ENCODE data around the gene SHISA9.

SHISA9 gene

DNA sequence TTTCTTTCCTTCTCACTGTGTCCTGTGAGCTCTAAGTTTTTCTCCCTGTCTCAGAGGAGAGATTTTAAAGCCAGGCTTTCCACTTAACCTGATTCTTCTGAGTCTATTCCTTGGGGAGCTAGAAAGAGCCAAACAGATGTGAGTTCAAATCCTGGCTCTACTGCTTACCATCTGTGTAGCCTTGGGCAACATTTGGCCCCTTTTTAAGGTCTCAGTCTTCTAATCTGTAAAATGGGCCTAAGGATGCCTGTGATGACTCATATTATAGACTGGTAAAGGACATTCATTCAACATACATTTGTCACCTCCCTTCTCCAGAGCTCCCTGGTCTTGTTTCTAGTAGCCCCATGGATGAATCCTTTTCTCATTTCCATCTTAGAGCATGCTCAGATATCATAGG, 304.0 kb downstream of the SHISA9 start:
- no peak for DNase-seq

DNA sequence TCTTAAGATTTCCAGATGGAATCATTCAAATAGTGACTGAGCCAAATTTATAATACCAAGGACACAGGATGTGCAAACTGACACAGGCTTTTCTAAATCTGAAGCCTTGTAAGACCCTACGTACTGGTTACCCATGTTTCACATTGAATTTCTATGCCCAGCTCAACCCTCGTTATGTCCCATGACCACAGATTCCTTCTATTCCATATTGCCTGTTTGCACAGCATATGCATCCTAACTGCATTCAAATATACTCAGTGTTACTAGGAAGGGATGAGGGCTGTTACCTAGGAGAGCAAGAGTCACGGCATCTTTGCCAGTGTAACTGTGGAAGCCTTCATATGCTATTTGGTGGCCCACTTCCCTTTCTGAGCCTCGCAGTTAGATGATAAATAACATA, 305.2 kb downstream of the SHISA9 start:
- DNase-seq = no peak

DNA sequence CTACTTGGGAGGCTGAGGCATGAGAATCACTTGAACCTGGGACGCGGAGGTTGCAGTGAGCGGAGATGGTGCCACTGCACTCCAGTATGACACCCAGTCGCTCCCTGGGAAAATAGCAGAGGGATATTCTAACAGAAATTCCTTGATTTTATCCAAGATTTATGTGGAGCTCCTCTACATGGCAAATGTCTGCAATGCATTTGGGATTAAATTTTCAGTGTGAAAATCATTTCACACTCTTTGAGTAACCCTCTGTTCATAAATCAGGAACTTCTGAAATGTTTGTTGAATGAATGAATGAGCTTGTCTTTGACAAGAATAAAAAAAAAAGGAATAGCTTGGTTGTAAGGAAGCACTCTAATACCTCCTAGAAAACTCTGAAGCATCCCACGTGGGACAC, 305.8 kb downstream of the SHISA9 start:
- DNase-seq = no peak

DNA sequence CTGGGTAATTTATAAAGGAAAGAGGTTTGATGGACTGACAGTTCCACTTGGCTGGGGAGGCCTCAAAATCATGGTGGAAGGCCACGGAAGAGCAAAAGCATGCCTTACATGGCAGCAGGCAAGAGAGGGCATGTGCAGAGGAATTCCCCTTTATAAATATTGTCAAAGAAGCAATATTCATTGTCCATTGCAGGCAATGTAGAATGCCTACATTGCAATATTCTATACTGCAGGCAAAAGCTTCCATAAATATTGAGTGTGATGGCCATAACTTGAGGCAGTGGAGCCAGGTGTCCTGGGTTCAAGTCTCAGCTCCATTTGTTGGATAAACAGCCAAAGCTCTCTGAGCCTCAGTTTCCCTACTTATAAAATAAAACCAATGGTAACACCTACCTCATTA, 322.3 kb downstream of the SHISA9 start:
- DNase-seq = no peak

DNA sequence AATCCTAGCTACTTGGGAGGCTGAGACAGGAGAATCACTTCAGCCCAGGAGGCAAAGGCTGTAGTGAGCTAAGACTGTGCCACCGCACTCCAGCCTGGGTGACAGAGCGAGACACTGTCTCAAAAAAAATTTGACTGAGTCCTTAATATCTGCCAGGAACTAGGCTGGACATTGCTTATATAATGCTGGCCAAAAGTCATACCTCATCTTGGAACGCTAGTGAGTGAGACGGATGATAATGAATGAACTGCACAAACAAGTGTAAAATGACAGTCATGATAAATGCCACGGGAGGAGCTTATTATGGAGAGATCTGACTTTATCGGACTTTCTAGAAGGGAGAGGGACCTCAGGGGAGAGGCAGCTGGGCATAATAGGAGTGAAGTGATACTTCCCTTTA, 327.6 kb downstream of the SHISA9 start:
- DNase-seq = no peak

DNA sequence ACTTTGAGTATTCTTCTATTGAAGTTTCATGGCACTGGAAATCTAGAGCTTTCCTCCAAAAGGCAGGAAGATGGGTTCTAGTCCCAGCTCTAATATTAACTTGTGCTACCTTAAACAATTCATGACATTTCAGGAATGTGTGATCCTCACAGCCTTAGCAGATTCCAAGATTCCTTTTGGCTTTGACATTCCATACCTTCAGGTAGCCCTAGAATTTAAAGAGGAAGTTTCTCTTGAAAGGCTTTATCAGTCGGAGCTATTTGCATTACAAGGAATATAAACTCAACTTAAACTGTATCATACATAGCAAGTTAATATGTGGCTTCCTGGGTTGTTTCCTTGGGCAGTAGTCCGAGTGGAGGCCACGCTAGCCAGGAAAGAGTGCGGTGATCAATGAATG, 330.0 kb downstream of the SHISA9 start:
- no peak for DNase-seq

DNA sequence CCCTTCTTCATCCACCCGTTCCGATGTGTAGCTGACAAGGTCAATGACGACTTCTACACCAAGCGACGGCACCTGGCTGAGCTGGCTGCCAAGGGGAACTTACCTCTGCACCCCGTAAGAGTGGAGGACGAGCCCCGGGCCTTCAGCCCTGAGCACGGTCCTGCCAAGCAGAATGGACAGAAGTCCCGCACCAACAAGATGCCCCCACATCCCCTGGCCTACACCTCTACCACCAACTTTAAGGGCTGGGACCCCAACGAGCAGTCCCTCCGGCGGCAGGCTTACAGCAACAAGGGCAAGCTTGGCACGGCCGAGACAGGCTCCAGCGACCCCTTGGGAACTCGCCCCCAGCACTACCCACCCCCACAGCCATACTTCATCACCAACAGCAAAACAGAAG, 333.6 kb downstream of the SHISA9 start:
- DNase-seq = no peak

DNA sequence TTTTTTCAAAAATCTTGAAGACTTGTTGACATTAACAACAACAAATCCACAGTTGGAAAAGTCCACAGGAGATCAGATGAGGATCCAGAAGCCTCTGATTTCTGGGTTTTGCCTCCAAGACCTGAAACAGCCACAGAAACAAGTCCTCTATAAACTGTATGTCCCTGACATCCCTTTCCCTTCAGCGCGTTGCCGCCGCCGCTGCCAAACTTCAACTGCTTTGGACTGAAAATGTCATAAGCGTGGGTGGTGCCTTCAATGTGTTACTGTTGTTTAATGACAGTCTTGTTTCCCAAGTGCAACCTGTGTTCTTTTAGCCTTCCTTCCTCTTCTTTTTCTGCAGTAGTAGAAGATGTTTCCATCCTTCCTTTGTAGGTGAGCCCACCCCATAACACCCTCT, 334.9 kb downstream of the SHISA9 start:
- DNase-seq = no peak

DNA sequence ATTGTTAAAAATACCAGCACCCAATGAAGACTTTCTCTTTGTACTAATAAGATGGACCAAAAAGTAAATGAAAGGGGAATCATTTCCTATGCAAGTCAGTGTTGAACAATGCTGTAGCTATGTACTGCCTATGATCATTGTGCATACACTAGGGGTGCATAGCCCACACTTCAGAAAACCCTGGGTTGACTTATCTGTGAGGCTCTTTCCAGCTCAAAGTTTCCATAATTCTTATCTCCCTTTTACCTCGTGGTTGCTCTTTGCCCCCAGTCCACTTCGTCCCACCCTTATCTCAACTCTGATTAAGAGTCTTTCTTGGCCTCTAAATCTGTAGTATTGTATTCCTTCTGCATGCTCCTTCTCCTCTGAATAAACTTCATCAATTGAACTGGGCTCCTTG, 336.8 kb downstream of the SHISA9 start:
- no peak for DNase-seq

DNA sequence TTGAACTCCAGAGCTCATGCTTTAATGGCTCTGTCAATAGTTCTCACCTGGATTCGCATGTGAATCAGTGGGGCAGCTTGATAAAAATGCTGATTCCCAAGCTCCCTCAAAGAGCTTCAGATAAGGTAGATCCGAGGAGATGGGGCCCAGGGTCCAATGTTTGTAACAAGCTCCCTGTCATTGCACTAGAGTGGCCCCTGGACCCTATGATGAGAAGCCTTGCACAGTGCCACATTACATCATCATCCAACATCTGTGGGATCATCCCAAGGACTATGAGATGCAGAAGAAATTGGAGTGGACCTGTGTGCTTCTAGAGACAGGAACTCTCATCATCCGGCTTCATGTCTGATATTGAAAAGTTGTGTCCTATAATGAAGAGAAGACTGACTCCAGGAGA, 340.8 kb downstream of the SHISA9 start:
- DNase-seq = no peak

DNA sequence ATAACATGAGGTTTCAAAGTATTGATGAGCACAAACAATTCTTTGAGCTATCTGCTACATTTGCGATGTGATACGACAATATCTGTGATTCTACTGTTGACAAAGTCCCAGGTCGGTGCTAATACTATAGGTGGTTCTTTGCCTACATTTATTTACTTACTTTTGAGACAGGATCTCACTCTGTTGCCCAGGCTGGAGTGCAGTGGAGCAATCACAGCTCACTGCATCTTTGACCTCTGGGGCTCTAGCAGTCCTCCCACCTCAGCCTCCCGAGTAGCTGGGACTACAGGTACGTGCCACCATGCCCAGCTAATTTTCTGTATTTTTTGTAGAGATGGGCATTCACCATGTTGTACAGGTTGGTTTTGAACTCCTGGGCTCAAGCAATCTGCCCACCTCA, 343.4 kb downstream of the SHISA9 start:
- no peak for DNase-seq

DNA sequence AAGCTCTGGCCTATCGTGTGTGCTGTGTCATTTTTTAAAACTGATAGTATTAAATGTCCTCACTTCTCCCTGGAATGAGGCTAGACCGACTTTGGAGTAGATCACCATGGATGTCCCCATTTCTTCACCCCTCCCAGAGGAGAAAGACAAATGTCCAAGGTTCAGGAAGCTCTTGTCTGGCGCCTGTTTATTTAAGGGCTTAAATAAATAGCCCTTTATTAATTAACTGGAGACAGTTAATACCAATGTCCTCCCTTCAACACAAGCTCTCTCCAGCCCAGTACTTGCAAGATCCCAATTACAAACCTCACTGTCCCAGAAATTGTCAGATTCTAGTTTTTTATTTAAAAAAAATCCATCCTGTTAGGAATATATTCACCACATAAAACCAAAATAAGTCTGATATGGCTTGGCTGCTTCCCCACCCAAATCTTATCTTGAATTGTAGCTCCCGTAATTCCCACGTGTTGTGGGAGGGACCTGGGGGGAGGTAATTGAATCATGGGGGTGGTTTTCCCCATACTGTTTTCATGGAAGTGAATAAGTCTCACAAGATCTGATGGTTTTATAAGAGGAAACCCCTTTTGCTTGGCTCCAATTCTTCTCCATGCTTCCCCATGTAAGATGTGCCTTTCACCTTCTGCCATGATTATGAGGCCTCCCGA, 344.4 kb downstream of the SHISA9 start:
- DNase-seq = no peak

DNA sequence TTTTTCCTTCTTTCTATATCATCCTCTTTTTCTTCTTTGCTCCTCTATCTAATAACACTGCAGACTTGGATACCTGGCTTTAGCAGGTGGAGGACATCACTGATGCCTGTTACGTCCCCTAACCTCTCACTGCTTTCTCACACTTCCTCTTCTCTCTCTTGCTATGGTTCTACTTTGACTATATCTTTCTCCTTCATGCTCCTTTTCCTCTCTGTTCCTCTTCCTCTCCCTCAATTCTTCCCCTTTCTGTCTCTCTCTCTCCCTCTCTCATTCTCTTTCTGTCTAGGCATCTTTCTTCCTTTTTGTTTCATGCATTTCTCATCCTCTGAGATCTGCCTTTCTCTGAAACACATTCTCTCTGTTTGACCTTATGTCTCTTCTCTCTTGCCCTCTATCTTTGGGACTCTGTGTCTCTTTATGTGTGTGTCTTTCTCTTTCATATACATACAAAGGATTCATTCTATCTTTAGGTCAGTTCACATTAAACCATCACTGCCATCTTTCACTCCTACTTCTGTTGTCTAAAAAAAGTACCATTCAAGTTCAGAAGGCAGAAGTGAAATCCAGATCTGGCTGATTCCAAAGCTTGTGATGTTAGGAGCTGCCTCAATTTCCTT, 353.7 kb downstream of the SHISA9 start:
- no peak for DNase-seq

DNA sequence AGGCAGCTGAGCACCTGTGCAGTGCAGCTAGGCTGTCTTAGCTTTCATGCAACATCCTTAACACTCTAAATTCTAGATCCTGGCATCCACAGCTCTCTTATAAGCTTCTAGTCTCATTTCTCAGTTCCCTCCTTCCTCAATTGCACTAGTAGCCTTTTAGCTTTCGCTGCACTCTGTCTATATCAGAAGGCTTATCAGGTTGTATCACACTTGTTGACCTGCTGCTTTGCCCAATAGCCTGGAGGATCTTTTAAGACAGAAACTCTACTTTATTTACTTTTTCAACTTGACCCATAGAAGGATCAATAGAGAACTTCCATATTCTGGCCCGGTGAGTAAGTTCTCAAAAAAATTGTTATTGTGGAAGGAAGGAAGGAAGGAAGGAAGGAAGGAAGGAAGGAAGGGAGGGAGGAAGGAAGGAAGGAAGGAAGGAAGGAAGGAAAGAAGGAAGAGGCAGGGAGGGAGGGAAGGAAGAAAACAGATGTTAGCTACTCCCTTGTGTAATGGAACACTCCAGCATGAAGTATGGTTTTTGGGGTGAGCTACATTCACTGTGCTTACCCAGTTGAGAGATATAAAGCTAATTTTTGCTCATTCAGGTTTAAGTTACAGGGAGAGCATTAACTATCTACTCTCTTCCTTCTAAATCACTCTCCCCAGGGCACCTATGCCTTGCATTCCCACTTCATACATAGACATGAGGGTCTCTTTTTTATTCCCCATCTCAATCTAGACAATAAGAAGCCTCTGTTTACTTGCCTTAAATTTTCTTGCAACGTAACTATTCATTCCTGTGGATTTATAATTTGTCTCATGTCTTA, 361.1 kb downstream of the SHISA9 start:
- DNase-seq = no peak

DNA sequence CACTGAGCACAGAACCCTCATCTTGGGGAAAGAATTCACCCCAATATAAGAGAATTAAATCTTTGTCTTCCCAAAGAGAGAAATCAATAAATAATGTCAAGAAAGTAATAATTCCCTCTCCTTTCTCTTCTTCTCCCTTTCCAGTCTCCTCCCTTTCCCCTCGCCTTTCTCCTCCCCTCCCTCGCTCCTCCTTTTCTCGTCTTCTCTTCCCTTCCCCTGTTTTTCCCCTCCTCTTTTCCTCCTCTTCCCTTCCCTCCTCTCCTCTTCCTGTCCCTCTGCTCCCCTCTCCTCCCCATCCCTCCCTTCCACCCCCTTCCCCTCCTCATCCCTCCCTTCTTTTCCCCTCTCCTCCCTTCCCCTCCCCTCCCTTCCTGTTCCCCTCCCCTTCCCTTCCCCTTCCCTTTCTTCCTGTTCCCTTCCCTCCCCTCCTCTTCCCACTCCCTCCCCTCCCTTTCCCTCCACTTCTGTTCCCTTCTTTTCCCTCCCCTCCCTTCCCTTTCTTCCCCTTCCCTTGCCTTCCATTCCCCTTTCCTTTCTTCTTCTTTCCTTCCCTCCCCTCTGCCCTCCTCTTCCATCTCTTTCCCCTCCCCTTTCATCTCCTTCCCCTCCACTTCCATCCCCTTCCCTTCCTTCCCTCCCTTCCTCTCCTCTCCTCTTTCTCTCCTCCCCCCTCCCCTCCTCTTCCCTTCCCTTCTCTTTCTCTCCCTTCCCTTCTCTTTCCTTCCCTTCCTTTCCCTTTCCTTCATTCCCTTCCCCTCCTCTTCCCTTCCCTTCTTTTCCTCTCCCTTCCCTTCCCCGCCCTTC, 363.6 kb downstream of the SHISA9 start:
- no peak for DNase-seq

DNA sequence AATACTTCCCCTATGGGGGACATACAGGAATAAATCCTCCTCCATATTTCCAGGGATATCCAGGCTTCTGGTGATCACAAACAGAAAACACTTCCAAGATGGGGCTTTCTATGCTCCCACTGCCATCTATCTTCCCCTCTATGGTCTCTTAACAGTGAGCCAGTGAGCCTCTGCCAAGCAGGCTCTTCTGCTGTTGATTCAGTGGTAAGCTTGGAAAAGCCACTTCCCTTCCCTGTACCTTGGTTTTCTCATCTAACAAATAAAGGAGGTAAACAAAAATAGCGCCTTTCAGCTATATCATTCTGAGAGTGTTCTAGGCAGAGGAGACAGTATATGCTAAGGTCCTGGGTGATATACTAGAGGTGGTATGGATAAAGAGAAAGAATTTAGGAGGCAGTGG, 368.0 kb downstream of the SHISA9 start:
- no peak for DNase-seq

DNA sequence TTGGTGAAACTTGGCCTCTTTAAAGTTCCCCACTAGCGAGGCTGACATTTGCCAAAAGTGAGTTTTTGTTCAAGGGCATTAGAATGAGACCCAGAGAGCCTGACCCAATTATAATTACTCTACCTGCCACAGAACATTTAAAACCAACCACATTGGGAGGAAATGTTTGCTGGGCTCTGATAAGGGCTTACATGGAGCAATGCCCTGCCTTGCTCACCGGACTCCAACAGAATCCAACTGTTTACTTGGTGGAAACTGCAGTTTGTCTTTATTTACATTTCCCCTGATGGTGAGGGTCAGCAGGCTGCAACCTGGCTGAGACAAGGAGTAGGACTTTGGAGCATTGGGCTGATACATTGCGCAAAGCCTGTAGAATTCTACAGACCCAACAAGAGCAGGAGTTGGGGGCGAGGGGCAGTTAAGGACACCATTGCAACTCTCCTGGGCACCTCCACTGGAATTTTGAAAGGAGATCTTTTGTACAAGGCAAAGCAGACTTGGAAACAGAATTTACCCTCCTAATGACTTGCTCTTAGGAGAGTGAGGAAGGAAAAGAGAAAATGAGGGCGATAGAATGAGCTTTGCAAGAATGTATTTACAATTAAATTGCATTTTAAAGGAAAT, 368.6 kb downstream of the SHISA9 start:
- no peak for DNase-seq

DNA sequence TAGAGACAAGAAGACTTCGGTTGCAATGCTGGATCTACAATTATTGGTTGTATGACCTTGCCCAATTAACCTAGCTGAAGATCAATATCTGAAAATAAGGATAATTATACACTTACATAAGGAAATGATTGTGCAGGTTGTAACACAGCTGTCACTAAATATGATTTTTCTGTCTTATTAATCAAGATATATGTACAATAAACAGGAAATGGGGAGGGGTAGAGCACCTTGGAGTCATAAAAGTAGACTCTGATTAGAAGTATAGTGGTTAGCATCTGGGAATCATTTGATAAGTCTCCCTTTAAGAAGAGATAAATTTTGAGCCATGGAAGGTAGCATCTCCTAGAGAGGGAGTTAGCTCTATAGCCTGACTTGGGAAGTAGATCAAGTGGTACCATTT, 369.2 kb downstream of the SHISA9 start:
- DNase-seq = no peak

DNA sequence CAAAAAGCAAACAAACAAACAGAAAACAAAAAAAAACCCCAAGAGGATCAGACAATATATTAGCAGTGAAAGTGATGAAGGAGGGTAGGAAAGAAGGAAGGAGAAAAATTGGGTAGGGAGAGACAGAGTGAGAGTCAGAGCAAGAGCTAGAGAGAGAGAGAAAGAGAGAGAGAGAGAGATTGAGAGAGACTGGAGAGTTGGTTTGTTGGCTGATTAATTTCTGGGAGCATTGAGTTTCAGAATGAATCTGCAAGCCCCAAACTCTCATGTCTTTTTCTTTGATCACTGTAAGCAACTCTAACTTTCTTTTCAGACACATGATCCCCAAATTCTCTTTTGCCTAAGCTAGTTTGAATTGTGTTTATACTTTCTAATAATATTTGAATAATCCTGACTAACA, 388.1 kb downstream of the SHISA9 start:
- DNase-seq = no peak

Data from stimulated activated CD4-positive, alpha-beta T cell treated with anti-CD3 and anti-CD28 coated beads, Interleukin-4, amount 100 ng/mL, for 24 hours (primary cell).